K562 (cell line): ENCODE results near the gene MPHOSPH10. TPM values are rescaled to one million over a fixed set of nuclear protein-coding genes. Genes with fewer than 3 reads are reported as not detected.

Source experiments
- ATAC-seq: fragments of 200-7000 bp; cut with Tn5 transposase; 3 replicates; pipeline ENCODE4 v1.9.1; 2020; ENCODE audit warnings: moderate library complexity
- BruUV-seq: library from RNA; stranded (reverse); fragments of 400-500 nt; replicated peaks from 2 replicates; lab custom pipeline; 2021; lab: Mats Ljungman, UMichigan
- CTCF ChIA-PET: fragments of 300-600 bp; formaldehyde crosslinking; extraction: SDS; loops from one replicate; lab custom pipeline; 2021; ENCODE audit warnings: low intra/inter-chr PET ratio; lab: Yijun Ruan, JAX
- POLR2A ChIA-PET: fragments of 300-600, 350-650 bp; sonication (Branson Sonifier 250); formaldehyde crosslinking; extraction: SDS; loops from one replicate; lab custom pipeline; 2021; ENCODE audit warnings: antibody characterized with exemption, inconsistent platforms; lab: Yijun Ruan, JAX
- DNase-seq, 4 experiments: peaks; one replicate each; pipeline versions ENCODE4 v3.0.0 to v3.0.0-alpha.2; 2011 to 2018; ENCODE audit warnings: low spot score in 3 of 4, mixed read lengths in 3 of 4; ENCODE audit errors: extremely low read depth in 1 of 4
- FAIRE-seq: peaks from 2 replicates; lab custom pipeline; 2011; peaks lifted over from hg19 to GRCh38; lab: Jason Lieb, UNC
- H2AFZ ChIP-seq: 2 replicates; pipeline ENCODE4 v1.6.0; 2011; ENCODE audit warnings: low read depth, low read length, control low read depth, inconsistent platforms
- H3K27ac ChIP-seq: fragments of 200-600 bp; 3 replicates; pipeline ENCODE4 v1.8.0; 2011; ENCODE audit warnings: low read depth, mild to moderate bottlenecking, control low read depth, inconsistent platforms, low read length, moderate library complexity, mixed read lengths; ENCODE audit errors: extremely low read depth
- H3K27me3 ChIP-seq, 2 experiments: fragments of 300-600 bp in 1 of 2; 2 replicates in 1 of 2; 3 replicates in 1 of 2; pipeline versions ENCODE4 v1.6.0 to v1.8.0; 2011; ENCODE audit warnings: inconsistent platforms in 2 of 2, low read length in 2 of 2, mild to moderate bottlenecking in 1 of 2, mixed read lengths in 1 of 2, moderate library complexity in 1 of 2; ENCODE audit not compliant: control insufficient read depth in 2 of 2, insufficient read depth in 2 of 2
- H3K36me3 ChIP-seq: fragments of 300-600 bp; 3 replicates; pipeline ENCODE4 v1.8.0; 2011; ENCODE audit warnings: mild to moderate bottlenecking, low read length, inconsistent platforms; ENCODE audit not compliant: control insufficient read depth, insufficient read depth
- H3K4me1 ChIP-seq, 2 experiments: fragments of 200-600 bp in 1 of 2; replicated peaks in 1 of 2; 2 replicates in 1 of 2; 3 replicates in 1 of 2; pipeline versions ENCODE4 v1.5.1 to v1.8.0; 2011; ENCODE audit warnings: inconsistent platforms in 2 of 2, low read length in 2 of 2, mild to moderate bottlenecking in 1 of 2, mixed read lengths in 1 of 2, moderate library complexity in 1 of 2; ENCODE audit not compliant: control insufficient read depth in 2 of 2, insufficient read depth in 2 of 2
- H3K4me2 ChIP-seq: 2 replicates; pipeline ENCODE4 v1.6.1; 2011; ENCODE audit warnings: low read length, control low read depth, inconsistent platforms, mixed read lengths; ENCODE audit not compliant: insufficient read depth
- H3K4me3 ChIP-seq: fragments of 200-600 bp; sonication (generic), shearing (Covaris generic); 2 replicates; pipeline ENCODE4 v1.5.1; 2016; ENCODE audit warnings: control low read depth, inconsistent platforms
- H3K79me2 ChIP-seq: fragments of 200-600 bp; 3 replicates; pipeline ENCODE4 v1.8.0; 2011; ENCODE audit warnings: low read length, inconsistent platforms; ENCODE audit not compliant: control insufficient read depth, insufficient read depth
- H3K9ac ChIP-seq, 2 experiments: 2 replicates each; pipeline versions ENCODE4 v1.6.0 to v1.6.1; 2011; ENCODE audit warnings: low read depth in 2 of 2, low read length in 2 of 2, control low read depth in 1 of 2, inconsistent platforms in 1 of 2, mild to moderate bottlenecking in 1 of 2, mixed read lengths in 1 of 2; ENCODE audit not compliant: insufficient read depth in 1 of 2
- H3K9me1 ChIP-seq: one replicate; pipeline ENCODE4 v1.6.0; 2011; ENCODE audit warnings: inconsistent platforms, mild to moderate bottlenecking, low read length, moderate library complexity; ENCODE audit not compliant: control insufficient read depth, insufficient read depth
- H3K9me3 ChIP-seq: replicated peaks from 2 replicates; pipeline ENCODE4 v1.5.1; 2011; ENCODE audit warnings: low read depth, low read length, inconsistent platforms; ENCODE audit not compliant: control insufficient read depth, insufficient read depth
- H4K20me1 ChIP-seq: replicated peaks from 2 replicates; pipeline ENCODE4 v1.6.1; 2011; ENCODE audit warnings: low read length, inconsistent platforms, mixed read lengths; ENCODE audit not compliant: control insufficient read depth, insufficient read depth
- BRD4 ChIP-seq: fragments of 200-600 bp; sonication (generic); IDR thresholded peaks from 2 replicates; pipeline ENCODE4 v1.6.1; 2017; ENCODE audit warnings: inconsistent platforms
- SAFB2 ChIP-seq: fragments of 200-400 bp; formaldehyde crosslinking; IDR thresholded peaks from 2 replicates; pipeline ENCODE4 v1.6.1; 2018; ENCODE audit warnings: borderline replicate concordance, low read length, low read depth, moderate library complexity; ENCODE audit not compliant: severe bottlenecking
- SMAD3 ChIP-seq: fragments of 450-650 bp; formaldehyde crosslinking; conservative IDR thresholded peaks from 2 replicates; pipeline ENCODE4 v1.4.0; 2020; ENCODE audit warnings: mild to moderate bottlenecking
- WGBS: fragments of 100-300 bp; shearing (Covaris generic); methylation state at CpG from one replicate; pipeline ENCODE4 v1.1.6; 2016; ENCODE audit warnings: low coverage, mixed read lengths; ENCODE audit not compliant: insufficient coverage; ENCODE audit errors: missing lambda C conversion rate; 5-methylcytosine and 5-hydroxymethylcytosine counted together
- in situ Hi-C: fragments of 300-500 bp; cut with MboI; formaldehyde crosslinking; loops from 4 replicates; pipeline ENCODE4 v1.15.0; 2018; ENCODE audit warnings: inconsistent platforms, mixed read lengths
- intact Hi-C: fragments of 100-400 bp; cut with micrococcal nuclease; formaldehyde crosslinking; loops from 2 replicates; pipeline ENCODE4 v1.14.2; 2022
- polyA plus RNA-seq, 8 experiments: library from polyadenylated mRNA; depleted of rRNA in 4 of 8; stranded (reverse) in 5 of 8; unstranded in 3 of 8; fragments of >200 nt; fragmentation: Nextera tagmentation in 2 of 8; fragmentation: Illumina TruSeq in 1 of 8; extraction: Ambion mirVana in 2 of 8; extraction: Trizol in 1 of 8; gene quantifications; 2 replicates each; pipeline versions ENCODE4 v1.2.1 to v1.2.3, GENCODE V29; 2011 to 2014; ENCODE audit warnings: inconsistent platforms in 1 of 8, missing spikeins in 1 of 8
- total RNA-seq, 7 experiments: library from RNA; depleted of rRNA in 6 of 7; stranded (reverse); fragments of >200 nt in 6 of 7; fragmentation: Illumina TruSeq in 2 of 7; extraction: Trizol in 2 of 7; gene quantifications; 2 replicates each; pipeline versions ENCODE4 v1.2.1 to v1.2.3, GENCODE V29; 2011 to 2021; ENCODE audit warnings: low replicate concordance in 1 of 7
- TF ChIP-seq, protein P1 (sequence below): fragments of 250-450 bp; sonication (Bioruptor Pico); IDR thresholded peaks from 2 replicates; pipeline ENCODE4 v1.9.0; 2021; ENCODE audit warnings: mild to moderate bottlenecking, inconsistent platforms
- TF ChIP-seq, protein P2 (sequence below): fragments of 250-450 bp; sonication (Bioruptor Pico); IDR thresholded peaks from 2 replicates; pipeline ENCODE4 v1.4.0; 2020

Gene MPHOSPH10
- total and polyA plus RNA-seq, 9 of the 15 experiments (the other 6 are each of a cell fraction or from before 2014, with no cell fraction given), result 36.8 to 83.7 (median 58.5) TPM

DNA sequence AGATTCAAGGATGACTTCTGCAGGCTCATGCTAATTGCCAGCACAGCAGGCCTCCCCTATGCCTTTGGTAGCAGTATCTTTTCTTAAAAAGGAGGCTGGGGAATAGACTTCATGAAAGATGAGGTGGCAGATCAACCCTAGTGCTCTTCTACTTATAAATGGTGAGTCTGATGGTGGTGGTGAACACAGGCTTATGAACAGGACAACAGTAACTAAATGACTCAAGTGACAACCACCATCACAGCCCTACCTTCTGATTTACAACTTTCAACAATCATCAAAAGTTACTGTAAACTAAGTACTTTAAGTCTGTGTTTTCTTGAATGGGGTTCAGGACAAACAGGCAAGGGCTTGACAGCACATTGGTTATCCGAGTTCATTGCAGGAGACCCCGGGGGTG is 57.2 kb downstream of the MPHOSPH10 start:
- Histone ChIP-seq H3K79me2 (no peaks in the 10 kb centered on the region), H3K9me1 (no peaks in the 10 kb centered on the region), H3K36me3 (no peaks in the 10 kb centered on the region), H4K20me1 (no peaks in the 10 kb centered on the region), H3K4me2 (no peak overlapping the region), H3K4me3 (no peak overlapping the region), H3K9me3 (no peaks in the 10 kb centered on the region), H3K27ac (no peak overlapping the region), H3K4me1 (no peaks in the 10 kb centered on the region), H2AFZ (no peak overlapping the region), H3K27me3 (peaks cover 3 to 5% of the 10 kb centered on the region in 2 experiments; a peak in 3 of 5 replicates), H3K9ac (no peak overlapping the region)
- ATAC-seq (no peak), DNase-seq (no peak), FAIRE-seq (no peak)
- WGBS, result 0% methylated on average over 2 of the region's 2 CpGs
- intact Hi-C loops, result no loop called here
- BruUV-seq, result no TSS peak
- in situ Hi-C loops, result no loop called here
- CTCF ChIA-PET, result no interaction called here
- TF ChIP-seq, protein P1, sequence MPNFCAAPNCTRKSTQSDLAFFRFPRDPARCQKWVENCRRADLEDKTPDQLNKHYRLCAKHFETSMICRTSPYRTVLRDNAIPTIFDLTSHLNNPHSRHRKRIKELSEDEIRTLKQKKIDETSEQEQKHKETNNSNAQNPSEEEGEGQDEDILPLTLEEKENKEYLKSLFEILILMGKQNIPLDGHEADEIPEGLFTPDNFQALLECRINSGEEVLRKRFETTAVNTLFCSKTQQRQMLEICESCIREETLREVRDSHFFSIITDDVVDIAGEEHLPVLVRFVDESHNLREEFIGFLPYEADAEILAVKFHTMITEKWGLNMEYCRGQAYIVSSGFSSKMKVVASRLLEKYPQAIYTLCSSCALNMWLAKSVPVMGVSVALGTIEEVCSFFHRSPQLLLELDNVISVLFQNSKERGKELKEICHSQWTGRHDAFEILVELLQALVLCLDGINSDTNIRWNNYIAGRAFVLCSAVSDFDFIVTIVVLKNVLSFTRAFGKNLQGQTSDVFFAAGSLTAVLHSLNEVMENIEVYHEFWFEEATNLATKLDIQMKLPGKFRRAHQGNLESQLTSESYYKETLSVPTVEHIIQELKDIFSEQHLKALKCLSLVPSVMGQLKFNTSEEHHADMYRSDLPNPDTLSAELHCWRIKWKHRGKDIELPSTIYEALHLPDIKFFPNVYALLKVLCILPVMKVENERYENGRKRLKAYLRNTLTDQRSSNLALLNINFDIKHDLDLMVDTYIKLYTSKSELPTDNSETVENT (CRISPR knock-in tag), result no peak
- TF ChIP-seq SMAD3 (no peak), BRD4 (no peak), SAFB2 (no peak)
- TF ChIP-seq, protein P2, sequence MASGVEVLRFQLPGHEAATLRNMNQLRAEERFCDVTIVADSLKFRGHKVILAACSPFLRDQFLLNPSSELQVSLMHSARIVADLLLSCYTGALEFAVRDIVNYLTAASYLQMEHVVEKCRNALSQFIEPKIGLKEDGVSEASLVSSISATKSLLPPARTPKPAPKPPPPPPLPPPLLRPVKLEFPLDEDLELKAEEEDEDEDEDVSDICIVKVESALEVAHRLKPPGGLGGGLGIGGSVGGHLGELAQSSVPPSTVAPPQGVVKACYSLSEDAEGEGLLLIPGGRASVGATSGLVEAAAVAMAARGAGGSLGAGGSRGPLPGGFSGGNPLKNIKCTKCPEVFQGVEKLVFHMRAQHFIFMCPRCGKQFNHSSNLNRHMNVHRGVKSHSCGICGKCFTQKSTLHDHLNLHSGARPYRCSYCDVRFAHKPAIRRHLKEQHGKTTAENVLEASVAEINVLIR (CRISPR knock-in tag), result no peak
- POLR2A ChIA-PET, result interaction anchor here (0.7 to 1.2 kb wide), 3 partner anchors 10 to 454 kb away, joined by 3 read pairs; no protein-coding TSS in a partner anchor
